Measurements from ENCODE around the gene ZBTB16.

DNA sequence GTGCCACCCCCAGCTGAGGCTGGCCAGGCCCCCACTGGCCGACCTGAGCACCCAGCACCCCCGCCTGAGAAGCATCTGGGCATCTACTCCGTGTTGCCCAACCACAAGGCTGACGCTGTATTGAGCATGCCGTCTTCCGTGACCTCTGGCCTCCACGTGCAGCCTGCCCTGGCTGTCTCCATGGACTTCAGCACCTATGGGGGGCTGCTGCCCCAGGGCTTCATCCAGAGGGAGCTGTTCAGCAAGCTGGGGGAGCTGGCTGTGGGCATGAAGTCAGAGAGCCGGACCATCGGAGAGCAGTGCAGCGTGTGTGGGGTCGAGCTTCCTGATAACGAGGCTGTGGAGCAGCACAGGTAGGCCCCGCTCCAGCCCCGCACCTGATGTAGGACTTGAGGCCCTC is 4.7 kb downstream of the ZBTB16 start:
- no peak for TF ChIP-seq POLR2AphosphoS5 (IDR thresholded peaks at IDR 0.05; ENCODE audit: borderline replicate concordance, low read depth, low read length)
- TF ChIP-seq EZH2 (IDR thresholded peaks at IDR 0.05) = no peak
- no peak for TF ChIP-seq FOXP2 (optimal IDR thresholded peaks at IDR 0.05; ENCODE audit: control extremely low read depth, extremely low read length, insufficient read depth)
